Right atrium auricular region (tissue), 2 donors: ENCODE data around the gene EHD4. TPM values are rescaled to one million over a fixed set of nuclear protein-coding genes. Genes with fewer than 3 reads are reported as not detected.

Experiments
- DNase-seq: peaks from one replicate; pipeline ENCODE4 v3.0.0-alpha.2; 2019; ENCODE audit warnings: low spot score
- H3K27ac ChIP-seq, 2 donors: fragments of 200-600 bp; sonication (generic); 1 replicate in 1 of 2; 2 replicates in 1 of 2; pipeline ENCODE4 v1.5.1; 2016 to 2019
- H3K27me3 ChIP-seq, 2 donors: fragments of 200-600 bp; sonication (generic); one replicate each; pipeline versions ENCODE4 v1.5.1 to v1.6.0; 2017 to 2019
- H3K36me3 ChIP-seq: fragments of 200-600 bp; sonication (generic); one replicate; pipeline ENCODE4 v1.5.1; 2016
- H3K4me1 ChIP-seq, 2 donors: fragments of 200-600 bp; sonication (generic); one replicate each; pipeline versions ENCODE4 v1.5.1 to v1.6.0; 2017 to 2019
- H3K4me3 ChIP-seq, 2 donors: fragments of 200-600 bp; sonication (generic); 1 replicate in 1 of 2; 2 replicates in 1 of 2; pipeline ENCODE4 v1.5.1; 2017 to 2019; ENCODE audit warnings: mild to moderate bottlenecking in 1 of 2, moderate library complexity in 1 of 2
- H3K9me3 ChIP-seq, 2 donors: fragments of 200-600 bp; sonication (generic); one replicate each; pipeline ENCODE4 v1.5.1; 2019
- CTCF ChIP-seq, 2 donors: fragments of 200-600 bp; sonication (generic); IDR thresholded peaks; one replicate each; pipeline ENCODE4 v1.5.1; 2019; ENCODE audit warnings: antibody characterized with exemption in 2 of 2
- total RNA-seq, 2 donors: library from RNA; depleted of rRNA; stranded (reverse); fragments of >200 nt; gene quantifications; one replicate each; pipeline ENCODE4 v1.1.0, GENCODE V29; 2016

Gene EHD4
- total RNA-seq, 2 donors from 2014 or later, result 22.2 to 26.3 TPM

- H3K4me1 ChIP-seq, result peaks cover 0 to 18% of the 10 kb centered on the region in 2 donors
- no peaks in the 10 kb centered on the region for H3K36me3 ChIP-seq
- H3K27me3 ChIP-seq, result no peaks in the 10 kb centered on the region
- no peak for TF ChIP-seq CTCF (IDR thresholded peaks at IDR 0.05)
- H3K9me3 ChIP-seq, result no peaks in the 10 kb centered on the region
- no peak overlapping the region for H3K27ac ChIP-seq
- DNase-seq, result no peak
- no peak overlapping the region for H3K4me3 ChIP-seq
Observed at GRCh38 chr15:41884458-41884857, 87.9 kb downstream of the EHD4 start.

GRCh38 chr15:41883484-41883825, 88.9 kb downstream of the EHD4 start:
- Histone ChIP-seq H3K36me3 (no peaks in the 10 kb centered on the region), H3K27ac (no peak overlapping the region), H3K27me3 (no peaks in the 10 kb centered on the region), H3K9me3 (no peaks in the 10 kb centered on the region), H3K4me3 (no peak overlapping the region), H3K4me1 (peaks cover 0 to 18% of the 10 kb centered on the region in 2 donors)
- DNase-seq, result no peak
- no peak for TF ChIP-seq CTCF (IDR thresholded peaks at IDR 0.05)

- no peak for TF ChIP-seq CTCF (IDR thresholded peaks at IDR 0.05)
- H3K4me1 ChIP-seq, result peaks cover 0 to 22% of the 10 kb centered on the region in 2 donors
- no peaks in the 10 kb centered on the region for H3K9me3 ChIP-seq
- no peaks in the 10 kb centered on the region for H3K36me3 ChIP-seq
- no peak for DNase-seq
- peak overlapping the region in 1 of 2 donors; percentile 38 for H3K4me3 ChIP-seq
- peak overlapping the region in 1 of 2 donors; percentile 35 for H3K27ac ChIP-seq
- no peaks in the 10 kb centered on the region for H3K27me3 ChIP-seq
Observed at GRCh38 chr15:41882689-41883483, 89.5 kb downstream of the EHD4 start.

GRCh38 chr15:41881920-41882688, 90.3 kb downstream of the EHD4 start:
- H3K4me3 ChIP-seq, result peak overlapping the region; percentile 18 to 38

GRCh38 chr15:41881550-41881919, 90.8 kb downstream of the EHD4 start:
- peak overlapping the region in 1 of 2 donors; percentile 38 for H3K4me3 ChIP-seq

More at GRCh38 chr15:41881920-41882688, 90.3 kb downstream of the EHD4 start:
- Histone ChIP-seq H3K4me1 (peaks cover 0 to 25% of the 10 kb centered on the region in 2 donors), H3K27me3 (no peaks in the 10 kb centered on the region), H3K9me3 (no peaks in the 10 kb centered on the region), H3K27ac (peak overlapping the region; percentile 35 to 59), H3K36me3 (no peaks in the 10 kb centered on the region)
- no peak for TF ChIP-seq CTCF (IDR thresholded peaks at IDR 0.05)
- DNase-seq, result no peak

More at GRCh38 chr15:41881550-41881919, 90.8 kb downstream of the EHD4 start:
- peak overlapping the region; percentile 35 to 59 for H3K27ac ChIP-seq
- H3K27me3 ChIP-seq, result no peaks in the 10 kb centered on the region
- no peak for TF ChIP-seq CTCF (IDR thresholded peaks at IDR 0.05)
- H3K9me3 ChIP-seq, result no peaks in the 10 kb centered on the region
- no peak for DNase-seq
- H3K36me3 ChIP-seq, result no peaks in the 10 kb centered on the region
- peaks cover 0 to 25% of the 10 kb centered on the region in 2 donors for H3K4me1 ChIP-seq
